SU-DHL-6 (cell line): ENCODE data around the gene SFXN1.

ENCODE experiments used
- H2AFZ ChIP-seq: fragments of 200-600 bp; sonication (generic); 2 replicates; pipeline ENCODE4 v1.6.1; 2014; ENCODE audit warnings: low read depth, mild to moderate bottlenecking, moderate library complexity, mixed read lengths, antibody characterized with exemption, low read length; ENCODE audit not compliant: severe bottlenecking
- H3F3A ChIP-seq: fragments of 200-600 bp; shearing (Covaris generic); 2 replicates; pipeline ENCODE4 v1.6.0; 2016; ENCODE audit warnings: antibody characterized with exemption, mild to moderate bottlenecking; ENCODE audit not compliant: insufficient read depth
- H3K27ac ChIP-seq: fragments of 200-600 bp; sonication (generic); 2 replicates; pipeline ENCODE4 v1.5.1; 2016; ENCODE audit warnings: low read depth, mild to moderate bottlenecking, low read length, moderate library complexity, mixed read lengths
- H3K27me3 ChIP-seq: fragments of 200-600 bp; sonication (generic), shearing (Covaris generic); 2 replicates; pipeline ENCODE4 v1.6.0; 2014; ENCODE audit warnings: mild to moderate bottlenecking, low read length
- H3K36me3 ChIP-seq: fragments of 200-600 bp; sonication (generic); 2 replicates; pipeline ENCODE4 v1.6.1; 2014; ENCODE audit warnings: mild to moderate bottlenecking, low read length, mixed read lengths
- H3K4me2 ChIP-seq: fragments of 300-600, 200-600 bp; shearing (Covaris generic), sonication (generic); 2 replicates; pipeline ENCODE4 v1.6.0; 2014; ENCODE audit warnings: low read length, low read depth, mild to moderate bottlenecking; ENCODE audit not compliant: poor library complexity, severe bottlenecking
- H3K4me3 ChIP-seq: fragments of 200-600 bp; sonication (generic); 2 replicates; pipeline ENCODE4 v1.5.1; 2014; ENCODE audit warnings: antibody characterized with exemption, low read length, mild to moderate bottlenecking, mixed read lengths; ENCODE audit not compliant: insufficient read depth, poor library complexity, severe bottlenecking
- H3K79me2 ChIP-seq: fragments of 200-600 bp; sonication (generic); 2 replicates; pipeline ENCODE4 v1.6.1; 2014; ENCODE audit warnings: mild to moderate bottlenecking, low read length, moderate library complexity; ENCODE audit not compliant: insufficient read depth
- H3K9ac ChIP-seq: fragments of 200-600 bp; sonication (generic); 2 replicates; pipeline ENCODE4 v1.7.0; 2014; ENCODE audit warnings: mild to moderate bottlenecking, low read length
- H3K9me2 ChIP-seq: fragments of 200-600 bp; sonication (generic); replicated peaks from 2 replicates; pipeline ENCODE4 v1.6.1; 2014; ENCODE audit warnings: low read length; ENCODE audit not compliant: insufficient read depth
- H3K9me3 ChIP-seq: fragments of 200-600 bp; sonication (generic); 2 replicates; pipeline ENCODE4 v1.6.1; 2014; ENCODE audit warnings: low read length, mixed read lengths; ENCODE audit not compliant: insufficient read depth
- H4K20me1 ChIP-seq: fragments of 200-600 bp; sonication (generic); 2 replicates; pipeline ENCODE4 v1.6.1; 2014; ENCODE audit warnings: low read depth, mild to moderate bottlenecking, antibody characterized with exemption, low read length, moderate library complexity, mixed read lengths
- CTCF ChIP-seq: fragments of 200-600 bp; sonication (generic); IDR thresholded peaks from one replicate; pipeline ENCODE4 v1.5.1; 2017; ENCODE audit warnings: antibody characterized with exemption, mild to moderate bottlenecking, low read length, moderate library complexity; ENCODE audit not compliant: insufficient read depth, poor library complexity, severe bottlenecking
- EZH2phosphoT487 ChIP-seq: fragments of 200-600 bp; sonication (generic), shearing (Covaris generic); conservative IDR thresholded peaks from 2 replicates; pipeline ENCODE4 v1.6.1; 2018; ENCODE audit warnings: mild to moderate bottlenecking, antibody characterized with exemption, low read length, moderate library complexity, mixed read lengths

Gene SFXN1

GRCh38 chr5:175485631-175486030 lies 7.3 kb downstream of the SFXN1 start:
- Histone ChIP-seq H3K4me2 (no peak overlapping the region), H2AFZ (no peak overlapping the region), H4K20me1 (peaks cover 86% of the 10 kb centered on the region), H3K9ac (no peak overlapping the region), H3F3A (no peaks in the 10 kb centered on the region), H3K9me3 (no peaks in the 10 kb centered on the region), H3K27me3 (no peaks in the 10 kb centered on the region), H3K9me2 (no peaks in the 10 kb centered on the region), H3K79me2 (peaks cover 100% of the 10 kb centered on the region), H3K27ac (no peak overlapping the region), H3K4me3 (no peak overlapping the region), H3K36me3 (peaks cover 8% of the 10 kb centered on the region)
- TF ChIP-seq EZH2phosphoT487 = no peak
- no peak for TF ChIP-seq CTCF

GRCh38 chr5:175487514-175488222 lies 9.3 kb downstream of the SFXN1 start:
- H3K9me2 ChIP-seq = no peaks in the 10 kb centered on the region
- no peak overlapping the region for H2AFZ ChIP-seq
- H3K9me3 ChIP-seq = no peaks in the 10 kb centered on the region
- H3K4me2 ChIP-seq = no peak overlapping the region
- H3K27me3 ChIP-seq = no peaks in the 10 kb centered on the region
- H3K36me3 ChIP-seq = peaks cover 18% of the 10 kb centered on the region; the same call in 1 of the 2 replicates
- H4K20me1 ChIP-seq = peaks cover 79% of the 10 kb centered on the region
- peaks cover 100% of the 10 kb centered on the region for H3K79me2 ChIP-seq
- no peak overlapping the region for H3K4me3 ChIP-seq
- no peak overlapping the region for H3K27ac ChIP-seq
- no peaks in the 10 kb centered on the region for H3F3A ChIP-seq
- TF ChIP-seq CTCF (no peak), EZH2phosphoT487 (no peak)
- H3K9ac ChIP-seq = no peak overlapping the region

- TF ChIP-seq EZH2phosphoT487 = no peak
- no peak for TF ChIP-seq CTCF
- Histone ChIP-seq H3K9me3 (no peaks in the 10 kb centered on the region), H3K27ac (no peak overlapping the region), H3K79me2 (peaks cover 93% of the 10 kb centered on the region), H3K36me3 (peaks cover 31% of the 10 kb centered on the region; the same call in 1 of the 2 replicates), H3K9ac (no peak overlapping the region), H3K27me3 (no peaks in the 10 kb centered on the region), H2AFZ (no peak overlapping the region), H4K20me1 (peaks cover 57% of the 10 kb centered on the region), H3K4me2 (no peak overlapping the region), H3F3A (0 out of 2 replicates have a peak, but pooled peaks cover 2% of the 10 kb centered on the region), H3K9me2 (no peaks in the 10 kb centered on the region), H3K4me3 (no peak overlapping the region)
Observed at GRCh38 chr5:175489693-175490443, 11.5 kb downstream of the SFXN1 start.
